OCI-LY1 (cell line): ENCODE data around the gene MYO5B.

ENCODE experiments used
- H2AFZ ChIP-seq: fragments of 200-600 bp; sonication (generic), shearing (Covaris generic); 2 replicates; pipeline ENCODE4 v1.6.0; 2014; ENCODE audit warnings: antibody characterized with exemption, mild to moderate bottlenecking, low read length
- H3F3A ChIP-seq: fragments of 200-600 bp; sonication (generic), shearing (Covaris generic); 2 replicates; pipeline ENCODE4 v1.6.0; 2014; ENCODE audit warnings: mild to moderate bottlenecking, antibody characterized with exemption, low read length, moderate library complexity; ENCODE audit not compliant: insufficient read depth
- H3K27ac ChIP-seq: fragments of 200-600 bp; sonication (generic); 2 replicates; pipeline ENCODE4 v1.5.1; 2014; ENCODE audit warnings: low read length, mixed run types, mild to moderate bottlenecking, low read depth; ENCODE audit not compliant: poor library complexity, severe bottlenecking
- H3K27me3 ChIP-seq: fragments of 200-600 bp; sonication (generic); 2 replicates; pipeline ENCODE4 v1.6.0; 2014; ENCODE audit warnings: antibody characterized with exemption, mild to moderate bottlenecking, low read length, moderate library complexity; ENCODE audit not compliant: insufficient read depth
- H3K36me3 ChIP-seq: fragments of 200-600 bp; sonication (generic); 2 replicates; pipeline ENCODE4 v1.6.1; 2014; ENCODE audit warnings: mild to moderate bottlenecking, antibody characterized with exemption, low read length, moderate library complexity, mixed read lengths; ENCODE audit not compliant: insufficient read depth
- H3K4me1 ChIP-seq: fragments of 200-600 bp; sonication (generic); 2 replicates; pipeline ENCODE4 v1.5.1; 2014; ENCODE audit warnings: mild to moderate bottlenecking, low read length, moderate library complexity; ENCODE audit not compliant: insufficient read depth, severe bottlenecking
- H3K4me2 ChIP-seq: fragments of 200-600 bp; sonication (generic), shearing (Covaris generic); 2 replicates; pipeline ENCODE4 v1.6.1; 2014; ENCODE audit warnings: low read length
- H3K4me3 ChIP-seq: fragments of 200-600 bp; sonication (generic); 2 replicates; pipeline ENCODE4 v1.5.1; 2014; ENCODE audit warnings: low read length, low read depth, mild to moderate bottlenecking, mixed read lengths; ENCODE audit not compliant: poor library complexity, severe bottlenecking
- H3K79me2 ChIP-seq: fragments of 200-600 bp; shearing (Covaris generic); 2 replicates; pipeline ENCODE4 v1.6.1; 2016; ENCODE audit warnings: mixed run types, low read length, mixed read lengths; ENCODE audit not compliant: insufficient read depth
- H3K9ac ChIP-seq: fragments of 200-600 bp; sonication (generic), shearing (Covaris generic); 2 replicates; pipeline ENCODE4 v1.6.1; 2014; ENCODE audit warnings: mild to moderate bottlenecking, low read length, mixed read lengths
- H3K9me2 ChIP-seq: fragments of 200-600 bp; sonication (generic), shearing (Covaris generic); 2 replicates; pipeline ENCODE4 v1.6.1; 2014; ENCODE audit warnings: low read depth, mild to moderate bottlenecking, low read length, mixed read lengths
- H3K9me3 ChIP-seq: fragments of 200-600 bp; shearing (Covaris generic); 2 replicates; pipeline ENCODE4 v1.6.1; 2014; ENCODE audit warnings: low read length, mixed read lengths
- H4K20me1 ChIP-seq: fragments of 200-600 bp; sonication (generic), shearing (Covaris generic); 2 replicates; pipeline ENCODE4 v1.6.0; 2016; ENCODE audit warnings: mild to moderate bottlenecking, low read length; ENCODE audit not compliant: insufficient read depth
- CTCF ChIP-seq: fragments of 200-600 bp; sonication (generic), shearing (Covaris generic); IDR thresholded peaks from 2 replicates; pipeline ENCODE4 v1.5.1; 2017; ENCODE audit warnings: mild to moderate bottlenecking, antibody characterized with exemption, low read length, moderate library complexity, mixed read lengths
- EZH2 ChIP-seq: fragments of 200-600 bp; sonication (generic), shearing (Covaris generic); IDR thresholded peaks from 2 replicates; pipeline ENCODE4 v1.8.0; 2017; ENCODE audit warnings: borderline replicate concordance, mixed run types, mild to moderate bottlenecking, antibody characterized with exemption, low read length, moderate library complexity, mixed read lengths

Gene MYO5B

GRCh38 chr18:49853436-49853835, 341.5 kb downstream of the MYO5B start:
- Histone ChIP-seq H3K4me2 (no peak overlapping the region), H2AFZ (no peak overlapping the region), H3K9me3 (no peaks in the 10 kb centered on the region), H3K9ac (no peak overlapping the region), H3K79me2 (no peaks in the 10 kb centered on the region), H3K4me1 (no peaks in the 10 kb centered on the region), H3K27ac (no peak overlapping the region), H3K9me2 (no peaks in the 10 kb centered on the region), H3F3A (no peaks in the 10 kb centered on the region), H3K27me3 (no peaks in the 10 kb centered on the region), H3K4me3 (no peak overlapping the region), H3K36me3 (no peaks in the 10 kb centered on the region), H4K20me1 (no peaks in the 10 kb centered on the region)
- TF ChIP-seq EZH2 (no peak), CTCF (no peak)

GRCh38 chr18:49853011-49853410, 341.9 kb downstream of the MYO5B start:
- Histone ChIP-seq H3K4me2 (no peak overlapping the region), H3K79me2 (no peaks in the 10 kb centered on the region), H3K36me3 (no peaks in the 10 kb centered on the region), H3K9me3 (no peaks in the 10 kb centered on the region), H3K9ac (no peak overlapping the region), H3K9me2 (no peaks in the 10 kb centered on the region), H3K27me3 (no peaks in the 10 kb centered on the region), H3K27ac (no peak overlapping the region), H2AFZ (no peak overlapping the region), H3K4me1 (no peaks in the 10 kb centered on the region), H3F3A (no peaks in the 10 kb centered on the region), H3K4me3 (no peak overlapping the region), H4K20me1 (no peaks in the 10 kb centered on the region)
- TF ChIP-seq EZH2 (no peak), CTCF (no peak)

GRCh38 chr18:49851624-49852023, 343.3 kb downstream of the MYO5B start:
- Histone ChIP-seq H3K36me3 (no peaks in the 10 kb centered on the region), H3K79me2 (no peaks in the 10 kb centered on the region), H3F3A (no peaks in the 10 kb centered on the region), H4K20me1 (no peaks in the 10 kb centered on the region), H3K9me2 (no peaks in the 10 kb centered on the region), H2AFZ (no peak overlapping the region), H3K27me3 (no peaks in the 10 kb centered on the region), H3K9me3 (no peaks in the 10 kb centered on the region), H3K4me1 (no peaks in the 10 kb centered on the region), H3K4me2 (no peak overlapping the region), H3K27ac (no peak overlapping the region), H3K9ac (no peak overlapping the region), H3K4me3 (no peak overlapping the region)
- TF ChIP-seq EZH2 (no peak), CTCF (no peak)
